ENCODE measurements around the gene RSPH10B2. TPM values are rescaled to one million over a fixed set of nuclear protein-coding genes. Genes with fewer than 3 reads are reported as not detected.
"Not testable (repeated sequence)": the region's sequence is repeated elsewhere in the genome, so short reads cannot be mapped to it uniquely, and the experiment has no call there.

RSPH10B2 gene
- total RNA-seq, 2 experiments from 2014 or later: 0.63 to 1.1 TPM

- H3K9me3 Mint-ChIP-seq (ENCODE audit: insufficient read depth); H3K4me1 Mint-ChIP-seq (ENCODE audit: low read depth); H3K27me3 Mint-ChIP-seq (ENCODE audit: low read depth); H3K27ac Mint-ChIP-seq; CTCF ChIA-PET; ATAC-seq; POLR2A ChIA-PET; H3K4me3 Mint-ChIP-seq; H3K36me3 Mint-ChIP-seq (ENCODE audit: low read depth); DNase-seq: not testable (repeated sequence)
Observed at GRCh38 chr7:6794276-6794675, 40.4 kb downstream of the RSPH10B2 start.

- H3K4me1 Mint-ChIP-seq (ENCODE audit: low read depth); CTCF ChIA-PET; DNase-seq; H3K9me3 Mint-ChIP-seq (ENCODE audit: insufficient read depth); H3K27ac Mint-ChIP-seq; H3K27me3 Mint-ChIP-seq (ENCODE audit: low read depth); POLR2A ChIA-PET; H3K4me3 Mint-ChIP-seq; ATAC-seq; H3K36me3 Mint-ChIP-seq (ENCODE audit: low read depth): not testable (repeated sequence)
Observed at GRCh38 chr7:6797218-6797617, 43.3 kb downstream of the RSPH10B2 start.

- H3K9me3 Mint-ChIP-seq (ENCODE audit: insufficient read depth): not testable (repeated sequence)
Observed at GRCh38 chr7:6798047-6798446, 44.1 kb downstream of the RSPH10B2 start.

GRCh38 chr7:6799887-6800286, 46.0 kb downstream of the RSPH10B2 start:
- H3K27me3 Mint-ChIP-seq (ENCODE audit: low read depth); POLR2A ChIA-PET; H3K4me3 Mint-ChIP-seq; DNase-seq; H3K4me1 Mint-ChIP-seq (ENCODE audit: low read depth); CTCF ChIA-PET; H3K27ac Mint-ChIP-seq; H3K9me3 Mint-ChIP-seq (ENCODE audit: insufficient read depth); H3K36me3 Mint-ChIP-seq (ENCODE audit: low read depth); ATAC-seq: not testable (repeated sequence)

More at GRCh38 chr7:6798047-6798446, 44.1 kb downstream of the RSPH10B2 start:
- POLR2A ChIA-PET; H3K4me3 Mint-ChIP-seq; H3K36me3 Mint-ChIP-seq (ENCODE audit: low read depth); H3K27ac Mint-ChIP-seq; H3K27me3 Mint-ChIP-seq (ENCODE audit: low read depth); DNase-seq; H3K4me1 Mint-ChIP-seq (ENCODE audit: low read depth); ATAC-seq; CTCF ChIA-PET: not testable (repeated sequence)

GRCh38 chr7:6800331-6800730, 46.4 kb downstream of the RSPH10B2 start:
- DNase-seq; ATAC-seq; H3K36me3 Mint-ChIP-seq (ENCODE audit: low read depth); H3K27ac Mint-ChIP-seq; POLR2A ChIA-PET; H3K27me3 Mint-ChIP-seq (ENCODE audit: low read depth); H3K4me3 Mint-ChIP-seq; H3K4me1 Mint-ChIP-seq (ENCODE audit: low read depth); H3K9me3 Mint-ChIP-seq (ENCODE audit: insufficient read depth); CTCF ChIA-PET: not testable (repeated sequence)

GRCh38 chr7:6807393-6807918, 53.6 kb downstream of the RSPH10B2 start:
- H3K4me3 Mint-ChIP-seq; H3K9me3 Mint-ChIP-seq (ENCODE audit: insufficient read depth); H3K27ac Mint-ChIP-seq; H3K36me3 Mint-ChIP-seq (ENCODE audit: low read depth); H3K4me1 Mint-ChIP-seq (ENCODE audit: low read depth); POLR2A ChIA-PET; ATAC-seq; CTCF ChIA-PET; DNase-seq; H3K27me3 Mint-ChIP-seq (ENCODE audit: low read depth): not testable (repeated sequence)

- POLR2A ChIA-PET; H3K27me3 Mint-ChIP-seq (ENCODE audit: low read depth); ATAC-seq; H3K27ac Mint-ChIP-seq; H3K36me3 Mint-ChIP-seq (ENCODE audit: low read depth); H3K9me3 Mint-ChIP-seq (ENCODE audit: insufficient read depth); H3K4me3 Mint-ChIP-seq; CTCF ChIA-PET; DNase-seq; H3K4me1 Mint-ChIP-seq (ENCODE audit: low read depth): not testable (repeated sequence)
Observed at GRCh38 chr7:6807959-6808358, 54.1 kb downstream of the RSPH10B2 start.

GRCh38 chr7:6813011-6813410, 59.1 kb downstream of the RSPH10B2 start:
- POLR2A ChIA-PET; CTCF ChIA-PET; H3K4me3 Mint-ChIP-seq; H3K27me3 Mint-ChIP-seq (ENCODE audit: low read depth); H3K9me3 Mint-ChIP-seq (ENCODE audit: insufficient read depth); H3K27ac Mint-ChIP-seq; H3K4me1 Mint-ChIP-seq (ENCODE audit: low read depth); DNase-seq; ATAC-seq: not testable (repeated sequence)
- H3K36me3 Mint-ChIP-seq (ENCODE audit: low read depth): peaks cover 14% of the 10 kb centered on the region

- DNase-seq; H3K27ac Mint-ChIP-seq; H3K4me3 Mint-ChIP-seq; ATAC-seq; POLR2A ChIA-PET; H3K27me3 Mint-ChIP-seq (ENCODE audit: low read depth); H3K4me1 Mint-ChIP-seq (ENCODE audit: low read depth); H3K9me3 Mint-ChIP-seq (ENCODE audit: insufficient read depth); CTCF ChIA-PET: not testable (repeated sequence)
- peaks cover 17% of the 10 kb centered on the region for H3K36me3 Mint-ChIP-seq (ENCODE audit: low read depth)
Observed at GRCh38 chr7:6815470-6815869, 61.6 kb downstream of the RSPH10B2 start.

GRCh38 chr7:6821622-6822021, 67.7 kb downstream of the RSPH10B2 start:
- H3K27me3 Mint-ChIP-seq (ENCODE audit: low read depth); H3K9me3 Mint-ChIP-seq (ENCODE audit: insufficient read depth); ATAC-seq; H3K27ac Mint-ChIP-seq; DNase-seq; CTCF ChIA-PET; H3K4me3 Mint-ChIP-seq; POLR2A ChIA-PET: not testable (repeated sequence)
- Mint-ChIP-seq H3K36me3 (ENCODE audit: low read depth) (peaks cover 17% of the 10 kb centered on the region), H3K4me1 (ENCODE audit: low read depth) (peaks cover 11% of the 10 kb centered on the region)

- ATAC-seq: peak; percentile 64
- peaks cover 11% of the 10 kb centered on the region for H3K36me3 Mint-ChIP-seq (ENCODE audit: low read depth)
- peak overlapping the region; percentile 70 for H3K27ac Mint-ChIP-seq
- CTCF ChIA-PET; H3K9me3 Mint-ChIP-seq (ENCODE audit: insufficient read depth); H3K27me3 Mint-ChIP-seq (ENCODE audit: low read depth); DNase-seq: not testable (repeated sequence)
- H3K4me1 Mint-ChIP-seq (ENCODE audit: low read depth): peaks cover 13% of the 10 kb centered on the region
- POLR2A ChIA-PET: interaction anchor here (0.6 kb wide), 1 partner anchor 89 kb away, joined by 3 read pairs; no protein-coding TSS in a partner anchor
- peak overlapping the region; percentile 69 for H3K4me3 Mint-ChIP-seq
Observed at GRCh38 chr7:6825236-6826125, 71.6 kb downstream of the RSPH10B2 start.

- DNase-seq (peak; percentile 89), ATAC-seq (peak; percentile 95)
- Mint-ChIP-seq H3K36me3 (ENCODE audit: low read depth) (peaks cover 10% of the 10 kb centered on the region), H3K4me3 (peak within 1 kb of the TSS; percentile 91), H3K4me1 (ENCODE audit: low read depth) (peaks cover 13% of the 10 kb centered on the region), H3K27ac (peak within 1 kb of the TSS; percentile 97), H3K27me3 (ENCODE audit: low read depth) (peaks cover 11% of the 10 kb centered on the region)
- POLR2A ChIA-PET: interaction anchor here (0.7 kb wide), 1 partner anchor 237 kb away, joined by 3 read pairs; the partner anchor contains the start of gene INTS15
- CTCF ChIA-PET; H3K9me3 Mint-ChIP-seq (ENCODE audit: insufficient read depth): not testable (repeated sequence)
Observed at GRCh38 chr7:6826151-6826550, 72.2 kb downstream of the RSPH10B2 start, which contains the start of gene CCZ1B. CCZ1B (minus strand) TSS chr7:6826275; CDS start chr7:6826197, 78 bp downstream.

Measured in activated CD8-positive, alpha-beta T cell treated with anti-CD3 and anti-CD28 coated beads, Interleukin-2, amount 10 ng/mL, durations not matched to agents 7 days and 5 days (primary cell).